Measurements from ENCODE around the gene RIOX2.

DNA sequence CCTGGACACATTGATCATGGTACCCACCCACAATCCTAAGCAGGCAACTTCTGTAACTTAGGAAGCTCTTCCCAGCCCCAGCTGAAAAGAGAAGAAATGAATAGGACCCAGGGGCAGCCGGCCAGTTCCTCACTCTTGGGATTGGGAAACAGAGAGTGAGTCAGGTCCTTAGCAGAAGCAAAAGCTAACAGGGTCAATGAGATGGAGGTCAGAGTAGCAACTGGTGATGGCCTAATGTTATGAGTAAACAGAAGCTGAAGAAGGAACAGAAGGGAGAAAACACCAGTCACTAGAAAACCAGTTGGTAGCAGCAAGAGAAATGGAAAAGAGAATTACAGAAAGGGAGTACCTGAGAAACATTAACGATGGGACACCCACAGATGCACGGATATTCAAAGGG, 20.0 kb downstream of the RIOX2 start:
- TF ChIP-seq EZH2 (IDR thresholded peaks at IDR 0.05; ENCODE audit: borderline replicate concordance, low read length) (no peak), CTCF (conservative IDR thresholded peaks at IDR 0.05 in 1 of 2, IDR thresholded peaks at IDR 0.05 in 1 of 2; ENCODE audit: extremely low read depth in 1 of 2, insufficient read depth in 1 of 2, low read depth in 1 of 2, low read length in 2 of 2) (no peak)

Data from mammary epithelial cell (primary cell).